IMR-90 (cell line): ENCODE measurements around the gene COL3A1. TPM values are rescaled to one million over a fixed set of nuclear protein-coding genes. Genes with fewer than 3 reads are reported as not detected.
A peak's percentile ranks its signal among the peaks of the same experiment; 100 is the strongest.

Experiments used
- ATAC-seq: fragments of 200-7000 bp; cut with Tn5 transposase; 2 replicates; pipeline ENCODE4 v1.9.1; 2020; ENCODE audit warnings: low read depth, mild to moderate bottlenecking, moderate library complexity
- BruUV-seq: library from RNA; stranded (reverse); fragments of 400-500 nt; replicated peaks from 2 replicates; lab custom pipeline; 2021; lab: Mats Ljungman, UMichigan
- CTCF ChIA-PET: fragments of 300-600 bp; formaldehyde crosslinking; extraction: SDS; loops from one replicate; lab custom pipeline; 2021; ENCODE audit warnings: antibody characterized with exemption; lab: Yijun Ruan, JAX
- POLR2A ChIA-PET: fragments of 300-600 bp; sonication (Branson Sonifier 250); formaldehyde crosslinking; loops from one replicate; lab custom pipeline; 2022; ENCODE audit warnings: antibody characterized with exemption; ENCODE audit not compliant: unreplicated experiment; lab: Charles Lee
- DNase-seq: peaks from one replicate; pipeline ENCODE4 v3.0.0; 2013
- H2AFZ ChIP-seq: replicated peaks from 2 replicates; pipeline ENCODE3; 2013; ENCODE audit warnings: low read length, mild to moderate bottlenecking; ENCODE audit not compliant: poor library complexity
- H2AK5ac ChIP-seq: 2 replicates; pipeline ENCODE4 v1.6.1; 2013; ENCODE audit warnings: low read depth, low read length, inconsistent platforms
- H2AK9ac ChIP-seq: replicated peaks from 2 replicates; pipeline ENCODE3; 2013; ENCODE audit warnings: mild to moderate bottlenecking, low read depth, low read length, moderate library complexity; ENCODE audit not compliant: poor library complexity
- H2BK120ac ChIP-seq: 2 replicates; pipeline ENCODE4 v1.6.1; 2013; ENCODE audit warnings: low read depth, low read length, inconsistent platforms
- H2BK15ac ChIP-seq: 3 replicates; pipeline ENCODE4 v1.6.1; 2013; ENCODE audit warnings: low read depth, low read length, inconsistent platforms
- H2BK20ac ChIP-seq: 2 replicates; pipeline ENCODE4 v1.6.1; 2013; ENCODE audit warnings: low read depth, mild to moderate bottlenecking, inconsistent platforms, low read length, moderate library complexity
- H2BK5ac ChIP-seq: 2 replicates; pipeline ENCODE4 v1.6.1; 2013; ENCODE audit warnings: mild to moderate bottlenecking, low read depth, low read length, inconsistent platforms; ENCODE audit not compliant: poor library complexity, severe bottlenecking
- H3K14ac ChIP-seq: replicated peaks from 2 replicates; pipeline ENCODE4 v1.6.1; 2013; ENCODE audit warnings: low read depth, low read length, inconsistent platforms
- H3K18ac ChIP-seq: 2 replicates; pipeline ENCODE4 v1.6.1; 2013; ENCODE audit warnings: low read depth, low read length, control low read depth
- H3K23ac ChIP-seq: 2 replicates; pipeline ENCODE4 v1.6.1; 2013; ENCODE audit warnings: low read depth, low read length, inconsistent platforms
- H3K27ac ChIP-seq: 2 replicates; pipeline ENCODE4 v1.5.1; 2013; ENCODE audit warnings: mild to moderate bottlenecking, control low read depth, low read length; ENCODE audit not compliant: insufficient read depth
- H3K27me3 ChIP-seq: 2 replicates; pipeline ENCODE4 v1.6.1; 2013; ENCODE audit warnings: low read length; ENCODE audit not compliant: control insufficient read depth, insufficient read depth
- H3K36me3 ChIP-seq: 2 replicates; pipeline ENCODE4 v1.6.1; 2013; ENCODE audit warnings: low read length, mixed read lengths; ENCODE audit not compliant: control insufficient read depth, insufficient read depth
- H3K4ac ChIP-seq: 2 replicates; pipeline ENCODE4 v1.6.1; 2013; ENCODE audit warnings: low read depth, low read length, inconsistent platforms
- H3K4me1 ChIP-seq: 2 replicates; pipeline ENCODE4 v1.6.1; 2013; ENCODE audit warnings: low read length, mixed read lengths; ENCODE audit not compliant: control insufficient read depth, insufficient read depth
- H3K4me2 ChIP-seq: 2 replicates; pipeline ENCODE4 v1.6.1; 2013; ENCODE audit warnings: low read depth, mild to moderate bottlenecking, control low read depth, low read length, moderate library complexity
- H3K4me3 ChIP-seq: 2 replicates; pipeline ENCODE4 v1.5.1; 2013; ENCODE audit warnings: low read depth, mild to moderate bottlenecking, control low read depth, low read length, moderate library complexity; ENCODE audit not compliant: insufficient read depth
- H3K56ac ChIP-seq: 2 replicates; pipeline ENCODE4 v1.6.1; 2013; ENCODE audit warnings: low read length, inconsistent platforms; ENCODE audit not compliant: insufficient read depth; ENCODE audit errors: extremely low read depth
- H3K79me1 ChIP-seq, 2 experiments: 2 replicates each; pipeline ENCODE4 v1.6.1; 2013; ENCODE audit warnings: low read length in 2 of 2, inconsistent platforms in 1 of 2, low read depth in 1 of 2
- H3K9ac ChIP-seq: 2 replicates; pipeline ENCODE4 v1.6.1; 2013; ENCODE audit warnings: low read depth, low read length, control low read depth
- H3K9me1 ChIP-seq: 2 replicates; pipeline ENCODE4 v1.6.1; 2013; ENCODE audit warnings: low read length, inconsistent platforms; ENCODE audit not compliant: insufficient read depth
- H3K9me3 ChIP-seq: 2 replicates; pipeline ENCODE4 v1.6.1; 2013; ENCODE audit warnings: low read length; ENCODE audit not compliant: control insufficient read depth, insufficient read depth
- H4K20me1 ChIP-seq: 2 replicates; pipeline ENCODE4 v1.6.1; 2013; ENCODE audit warnings: low read length, inconsistent platforms; ENCODE audit not compliant: insufficient read depth
- H4K5ac ChIP-seq: 2 replicates; pipeline ENCODE4 v1.6.1; 2013; ENCODE audit warnings: mild to moderate bottlenecking, low read depth, low read length, control low read depth
- H4K8ac ChIP-seq, 2 experiments: 2 replicates each; pipeline ENCODE4 v1.6.1; 2013; ENCODE audit warnings: low read depth in 2 of 2, low read length in 2 of 2, control low read depth in 1 of 2, inconsistent platforms in 1 of 2
- H4K91ac ChIP-seq: 2 replicates; pipeline ENCODE4 v1.6.1; 2013; ENCODE audit warnings: low read depth, low read length, inconsistent platforms; ENCODE audit not compliant: insufficient read depth
- MXI1 ChIP-seq: IDR thresholded peaks from 2 replicates; pipeline ENCODE4 v1.6.1; 2012; ENCODE audit warnings: low read depth, mild to moderate bottlenecking, low read length, moderate library complexity, borderline replicate concordance
- WGBS, 2 experiments: methylation state at CpG; one replicate each; pipeline versions ENCODE4 v1.1.5 to v1.1.7; 2013; ENCODE audit warnings: missing lambda C conversion rate in 2 of 2; ENCODE audit not compliant: insufficient read length in 1 of 2; ENCODE audit errors: extremely low coverage in 2 of 2; 5-methylcytosine and 5-hydroxymethylcytosine counted together
- dilution Hi-C: fragments of 300-500 bp; cut with HindIII; formaldehyde crosslinking; loops from one replicate; pipeline ENCODE4 v1.14.3; 2018; ENCODE audit warnings: low sequenced_read_pairs; ENCODE audit not compliant: unreplicated experiment
- in situ Hi-C: fragments of 300-500 bp; cut with MboI; formaldehyde crosslinking; loops from 3 replicates; pipeline ENCODE4 v1.14.3; 2019; ENCODE audit warnings: low sequenced_read_pairs, inconsistent platforms, mixed read lengths
- intact Hi-C: fragments of 100-400 bp; cut with micrococcal nuclease; formaldehyde crosslinking; loops from 2 replicates; pipeline ENCODE4 v1.10.0; 2022
- polyA plus RNA-seq, 3 experiments: library from polyadenylated mRNA; depleted of rRNA; stranded (reverse); fragments of >200 nt; gene quantifications; 2 replicates each; pipeline ENCODE4 v1.2.3, GENCODE V29; 2012; ENCODE audit warnings: low replicate concordance in 1 of 3
- total RNA-seq: library from RNA; depleted of rRNA; stranded (reverse); fragments of >200 nt; gene quantifications from 2 replicates; pipeline ENCODE4 v1.2.3, GENCODE V29; 2012
- TF ChIP-seq, protein P1 (sequence below): fragments of 150-350 bp; IDR thresholded peaks from 2 replicates; pipeline ENCODE4 v1.6.1; 2017; ENCODE audit warnings: mild to moderate bottlenecking, antibody characterized with exemption, low read length, low read depth

Gene COL3A1
- total and polyA plus RNA-seq, 2 of the 4 experiments (the other 2 are of a cell fraction), result 402 to 408 TPM

DNA sequence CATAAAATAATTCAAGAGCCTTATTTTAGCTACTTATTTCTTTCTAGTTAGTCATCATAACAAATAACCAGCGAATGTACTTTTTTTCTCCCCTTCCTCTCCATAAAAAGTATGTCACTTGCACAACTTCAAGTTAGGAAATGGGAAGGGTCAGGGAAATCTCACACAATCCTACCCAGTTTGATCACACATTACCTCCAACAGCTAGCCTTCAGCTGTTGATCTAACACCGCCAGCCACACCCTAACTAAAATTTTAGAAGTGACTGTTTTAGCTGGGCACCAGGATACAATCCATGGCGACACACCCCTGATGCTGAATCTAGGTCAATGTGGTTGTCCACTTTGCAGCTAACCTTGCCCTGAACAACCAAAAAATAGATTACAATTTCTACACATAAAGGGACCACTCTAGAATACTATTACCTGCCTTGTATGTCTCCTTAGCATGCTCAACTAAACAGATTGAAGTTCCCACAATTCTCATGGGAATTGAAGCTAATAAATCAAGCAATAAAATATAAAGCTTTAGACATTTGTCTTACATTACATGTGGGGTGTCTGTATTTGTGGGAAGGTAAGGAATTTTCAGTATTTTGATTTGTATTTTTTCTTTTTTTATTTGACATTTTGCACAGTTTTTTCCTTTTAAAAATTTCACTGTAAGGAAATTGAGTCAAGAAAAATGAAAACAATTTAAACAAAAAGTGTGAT lies 7.3 kb upstream of the COL3A1 start:
- H4K5ac ChIP-seq, result no peak overlapping the region
- no peaks in the 10 kb centered on the region; the same call in 1 of the 2 replicates for H3K9me1 ChIP-seq
- no peak overlapping the region; the same call in 1 of the 2 replicates for H3K18ac ChIP-seq
- DNase-seq (no peak), ATAC-seq (no peak)
- no peaks in the 10 kb centered on the region for H3K36me3 ChIP-seq
- H3K4me2 ChIP-seq, result no peak overlapping the region
- H2AFZ ChIP-seq, result no peak overlapping the region
- H3K14ac ChIP-seq, result 0 out of 2 replicates have a peak overlapping the region, but pooled peaks have one; percentile 15
- peak overlapping the region; percentile 73; the same call in 1 of the 3 replicates for H2BK15ac ChIP-seq
- no peak overlapping the region for H3K23ac ChIP-seq
- BruUV-seq, result no TSS peak
- H4K8ac ChIP-seq, result no peak overlapping the region
- H3K27me3 ChIP-seq, result no peaks in the 10 kb centered on the region
- H3K27ac ChIP-seq, result no peak overlapping the region
- H3K9ac ChIP-seq, result no peak overlapping the region
- 0 out of 4 replicates have a peak, but pooled peaks cover 0 to 3% of the 10 kb centered on the region in 2 experiments for H3K79me1 ChIP-seq
- H3K4ac ChIP-seq, result peak overlapping the region; percentile 27; the same call in 1 of the 2 replicates
- no peak overlapping the region; the same call in 1 of the 2 replicates for H2BK20ac ChIP-seq
- H3K56ac ChIP-seq, result no peak overlapping the region
- no peak overlapping the region for H2BK5ac ChIP-seq
- no CpG with 5 or more reads among the region's 3 CpGs for whole genome bisulfite sequencing, 2 experiments
- in situ Hi-C loops (no loop called here), dilution Hi-C loops (no loop called here), intact Hi-C loops (no loop called here)
- no peak overlapping the region for H4K91ac ChIP-seq
- no peak overlapping the region for H2AK9ac ChIP-seq
- H3K4me3 ChIP-seq, result no peak overlapping the region
- ChIA-PET CTCF (no interaction called here), POLR2A (no interaction called here)
- peaks cover 7% of the 10 kb centered on the region for H3K4me1 ChIP-seq
- TF ChIP-seq MXI1, result no peak
- TF ChIP-seq, protein P1, sequence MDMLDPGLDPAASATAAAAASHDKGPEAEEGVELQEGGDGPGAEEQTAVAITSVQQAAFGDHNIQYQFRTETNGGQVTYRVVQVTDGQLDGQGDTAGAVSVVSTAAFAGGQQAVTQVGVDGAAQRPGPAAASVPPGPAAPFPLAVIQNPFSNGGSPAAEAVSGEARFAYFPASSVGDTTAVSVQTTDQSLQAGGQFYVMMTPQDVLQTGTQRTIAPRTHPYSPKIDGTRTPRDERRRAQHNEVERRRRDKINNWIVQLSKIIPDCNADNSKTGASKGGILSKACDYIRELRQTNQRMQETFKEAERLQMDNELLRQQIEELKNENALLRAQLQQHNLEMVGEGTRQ, result no peak
- peak overlapping the region; percentile 13; the same call in 1 of the 2 replicates for H2AK5ac ChIP-seq
- no peaks in the 10 kb centered on the region for H4K20me1 ChIP-seq
- H3K9me3 ChIP-seq, result no peaks in the 10 kb centered on the region
- H2BK120ac ChIP-seq, result peak overlapping the region; percentile 18
